GM12874 (cell line): ENCODE data around the gene PPP2CA.

Experiments used
- CTCF ChIP-seq: IDR thresholded peaks from 2 replicates; pipeline ENCODE4 v1.5.1; 2011; ENCODE audit warnings: low read depth, mild to moderate bottlenecking, control low read depth, low read length, moderate library complexity; ENCODE audit not compliant: insufficient read depth

PPP2CA gene

GRCh38 chr5:134151723-134152122 is 74.2 kb downstream of the PPP2CA start:
- no peak for TF ChIP-seq CTCF

GRCh38 chr5:134149571-134150303 is 76.1 kb downstream of the PPP2CA start:
- no peak for TF ChIP-seq CTCF

- no peak for TF ChIP-seq CTCF
Observed at GRCh38 chr5:134148986-134149539, 76.8 kb downstream of the PPP2CA start.

- TF ChIP-seq CTCF: no peak
Observed at GRCh38 chr5:134148316-134148715, 77.6 kb downstream of the PPP2CA start.

GRCh38 chr5:134146651-134147518 is 79.0 kb downstream of the PPP2CA start:
- no peak for TF ChIP-seq CTCF

GRCh38 chr5:134145779-134146581 is 79.9 kb downstream of the PPP2CA start:
- peak; percentile 96 for TF ChIP-seq CTCF
